HG03460 (cell line): ENCODE results near the gene FMN2.

Source experiments
- ATAC-seq: cut with Tn5 transposase; IDR thresholded peaks from one replicate; pipeline ENCODE4 v1.9.1; 2021; ENCODE audit not compliant: unreplicated experiment

FMN2 gene

DNA sequence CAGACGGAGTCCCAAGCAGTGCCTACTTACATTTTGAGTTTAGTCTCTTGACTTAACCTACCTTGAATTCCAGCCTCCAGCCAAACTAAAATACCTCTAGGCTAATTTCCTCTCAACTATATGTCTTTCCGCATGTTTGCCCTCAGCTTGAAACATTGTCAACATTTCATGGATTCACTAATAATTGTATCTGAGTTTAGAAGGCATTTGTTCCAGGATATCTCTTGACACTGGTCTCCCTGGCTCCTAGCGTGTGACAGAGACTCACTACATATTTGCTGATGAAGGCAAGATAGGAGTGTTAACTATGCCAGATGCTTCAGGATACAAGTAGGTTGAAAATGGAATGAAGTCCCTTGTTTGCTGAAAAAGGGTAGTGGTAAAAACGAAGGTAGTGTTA is 384.1 kb downstream of the FMN2 start:
- ATAC-seq = no peak

DNA sequence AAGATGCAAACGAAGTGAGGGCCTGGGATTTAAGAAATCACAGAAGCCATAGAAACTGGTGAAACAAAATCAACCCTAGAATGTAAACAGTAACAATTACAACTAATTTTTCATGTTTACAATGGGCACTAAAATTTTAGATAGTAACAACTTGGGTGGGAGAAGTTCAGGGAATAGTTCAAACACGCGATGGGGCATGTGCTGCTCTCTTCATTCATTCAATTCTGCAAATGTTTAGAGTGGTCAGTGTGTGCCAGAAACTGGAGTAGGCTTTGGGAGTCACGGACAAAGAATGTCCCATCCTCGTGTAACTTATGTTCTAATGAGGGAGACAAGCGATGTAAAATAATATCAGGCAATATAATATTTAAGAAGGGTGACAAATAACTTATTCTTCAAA is 386.9 kb downstream of the FMN2 start:
- no peak for ATAC-seq

DNA sequence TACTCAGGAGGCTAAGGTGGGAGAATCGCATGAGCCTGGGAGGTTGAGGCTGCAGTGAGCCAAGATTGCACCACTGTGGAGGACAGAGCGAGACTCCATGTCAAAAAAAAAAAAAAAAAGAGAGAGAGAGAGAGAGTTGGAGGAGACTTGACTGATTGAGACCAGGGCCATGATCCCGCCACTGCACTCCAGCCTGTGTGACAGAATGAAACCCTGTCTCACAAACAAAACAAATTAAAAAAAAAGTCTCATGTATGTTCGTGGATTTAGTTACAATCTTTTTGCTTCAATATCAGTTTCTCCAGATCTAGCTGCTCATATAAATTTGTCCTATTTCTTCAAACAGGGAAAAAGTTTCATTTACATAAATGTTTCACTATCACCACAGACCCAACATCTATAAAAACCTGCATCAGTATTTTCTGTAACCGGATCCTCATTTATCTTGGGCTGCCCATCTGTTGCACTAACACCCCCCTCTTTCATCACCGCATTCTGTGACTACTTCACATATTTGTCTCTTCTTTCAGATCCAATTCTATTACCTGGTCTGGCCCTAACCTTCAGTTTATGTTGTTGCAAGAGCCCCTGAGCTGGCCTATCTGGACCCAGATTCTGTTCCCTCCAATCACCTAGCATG is 393.2 kb downstream of the FMN2 start:
- ATAC-seq = no peak

DNA sequence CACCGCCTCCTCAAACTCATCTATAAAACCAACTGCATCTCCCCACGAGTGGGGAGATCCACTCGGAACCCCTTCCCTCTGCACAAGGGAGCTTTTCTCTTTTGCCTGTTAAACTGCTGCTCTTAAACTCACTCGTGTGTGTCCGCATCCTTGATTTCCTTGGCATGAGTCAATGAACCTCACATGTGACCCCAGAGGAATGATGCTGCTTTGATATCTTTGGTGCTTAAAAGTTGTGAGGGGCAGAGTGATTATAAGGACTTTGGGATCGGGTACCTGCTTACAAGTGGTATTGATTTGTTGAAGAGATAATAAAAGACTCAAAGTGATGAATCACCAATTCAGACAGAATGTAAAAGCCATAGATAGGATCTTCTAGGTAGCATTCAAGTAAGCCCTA is 394.9 kb downstream of the FMN2 start:
- ATAC-seq = no peak

DNA sequence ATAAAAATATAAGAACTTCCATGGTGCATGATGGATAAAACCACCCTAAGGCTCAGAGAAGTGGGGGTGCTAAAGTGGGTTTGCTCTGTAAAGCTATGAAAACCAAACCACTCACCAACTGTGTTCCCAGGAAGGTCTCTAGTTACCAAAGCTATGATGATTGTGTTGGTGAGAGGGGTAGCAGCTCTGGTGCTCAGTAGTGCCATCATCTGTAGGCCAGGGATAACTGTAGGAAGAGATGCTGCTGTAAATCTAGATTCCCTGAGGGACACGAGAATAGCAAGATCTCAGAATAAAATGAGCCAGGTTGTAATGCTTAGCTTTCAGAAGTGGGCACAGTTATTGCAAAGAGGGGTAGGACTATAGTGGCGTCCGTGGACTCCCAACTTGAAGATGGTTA is 395.8 kb downstream of the FMN2 start:
- ATAC-seq = no peak

DNA sequence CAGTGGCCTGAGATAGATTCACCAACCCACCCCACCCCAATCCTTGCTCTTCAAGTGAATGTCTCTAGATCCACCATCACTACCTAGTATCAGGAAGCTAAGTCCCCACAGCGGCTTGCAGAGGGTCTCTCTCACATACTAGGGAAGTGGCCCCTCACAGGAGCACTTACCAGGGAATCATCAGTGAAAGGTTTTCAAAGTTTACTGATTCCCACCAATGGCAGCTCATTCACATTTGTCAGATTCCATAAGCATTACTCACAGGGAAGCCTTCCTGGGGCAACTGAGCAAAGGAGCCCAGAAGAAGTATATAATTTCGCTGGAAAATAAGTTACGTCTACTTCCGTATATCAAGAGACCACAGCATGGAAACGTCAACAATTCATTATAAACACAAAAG is 399.5 kb downstream of the FMN2 start:
- no peak for ATAC-seq

DNA sequence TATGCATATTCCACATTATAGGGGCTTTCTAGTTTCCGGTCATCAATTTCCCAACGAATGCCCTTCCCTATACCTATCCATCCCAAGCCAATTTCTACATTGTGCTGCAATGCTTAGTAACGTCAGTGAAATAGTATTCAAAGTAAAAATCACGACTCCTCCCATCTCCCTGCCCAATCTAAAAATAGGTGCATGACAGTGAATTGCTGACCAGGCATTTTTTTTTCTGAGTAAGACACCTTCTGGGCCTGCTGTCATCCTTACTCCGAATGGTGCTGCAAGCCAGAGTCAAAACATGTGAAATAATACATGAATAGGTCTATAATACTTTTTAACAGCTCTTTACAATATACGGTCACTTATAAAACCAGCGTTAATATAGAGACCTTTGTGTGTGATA is 400.1 kb downstream of the FMN2 start:
- no peak for ATAC-seq

DNA sequence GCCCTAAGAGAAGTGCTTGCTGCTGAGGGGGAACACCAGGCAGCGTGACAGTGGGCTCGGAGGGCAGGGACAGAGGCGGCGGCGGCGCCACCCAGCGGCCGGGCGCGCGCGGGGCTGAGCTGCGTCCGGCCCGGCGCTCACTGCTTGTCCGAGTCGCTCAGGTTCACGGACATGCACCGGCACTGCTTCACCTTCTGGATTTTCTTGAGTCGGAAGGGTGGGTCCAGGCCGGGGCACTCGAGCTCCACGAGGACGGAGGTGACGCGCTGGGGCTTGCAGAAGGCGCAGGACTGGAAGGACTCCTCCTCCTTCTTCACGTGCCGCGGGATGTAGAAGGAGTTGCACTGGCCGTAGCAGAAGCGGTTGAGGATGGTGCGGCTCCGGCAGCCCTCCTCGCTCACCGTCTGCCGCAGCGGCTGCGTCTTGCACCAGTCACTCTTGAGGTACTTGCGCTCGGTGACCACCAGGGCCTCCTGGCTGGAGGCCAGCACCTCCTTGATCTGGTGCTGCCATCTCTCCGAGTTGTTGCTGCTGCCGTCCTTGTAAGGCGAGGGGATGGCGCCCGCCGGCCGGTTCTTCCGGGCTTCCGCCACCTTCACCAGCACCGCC is 401.3 kb downstream of the FMN2 start:
- ATAC-seq = no peak

DNA sequence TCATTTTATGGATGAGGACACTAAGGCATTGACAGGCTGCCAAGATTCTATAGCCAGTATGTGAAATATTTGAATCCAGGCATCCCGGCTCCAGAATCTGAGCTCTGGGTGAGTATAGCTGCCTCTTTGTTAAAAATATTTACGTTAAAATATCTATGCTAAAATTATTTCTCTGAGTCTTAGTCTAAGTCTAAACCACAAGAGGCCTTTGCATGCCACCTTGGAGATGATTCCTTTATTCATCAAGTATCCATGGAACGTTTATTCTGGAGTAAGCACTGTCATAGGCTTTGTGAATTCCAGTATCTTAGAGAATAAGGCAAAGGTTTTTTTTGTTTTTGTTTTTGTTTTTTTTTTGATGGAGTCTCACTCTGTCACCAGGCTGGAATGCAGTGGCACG is 403.9 kb downstream of the FMN2 start:
- no peak for ATAC-seq

DNA sequence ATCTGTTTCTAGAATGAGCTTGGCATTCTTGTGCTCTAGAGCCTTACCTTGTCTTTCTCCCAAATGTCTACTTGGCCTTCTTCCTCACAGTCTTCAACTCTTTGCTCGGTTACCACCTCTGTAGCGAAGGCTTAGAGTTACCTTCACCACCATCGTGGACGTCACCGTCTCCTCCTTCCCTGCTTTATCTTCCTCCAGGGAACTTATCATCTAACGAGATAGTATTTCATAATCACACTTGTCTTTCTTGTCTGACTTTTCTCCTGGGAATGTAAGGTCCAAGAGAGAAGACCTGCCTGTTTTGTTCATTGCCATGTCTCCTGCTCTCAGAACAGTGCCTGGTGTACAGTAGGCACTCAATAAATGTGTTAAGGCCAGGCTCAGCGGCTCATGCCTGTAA is 404.7 kb downstream of the FMN2 start:
- no peak for ATAC-seq

DNA sequence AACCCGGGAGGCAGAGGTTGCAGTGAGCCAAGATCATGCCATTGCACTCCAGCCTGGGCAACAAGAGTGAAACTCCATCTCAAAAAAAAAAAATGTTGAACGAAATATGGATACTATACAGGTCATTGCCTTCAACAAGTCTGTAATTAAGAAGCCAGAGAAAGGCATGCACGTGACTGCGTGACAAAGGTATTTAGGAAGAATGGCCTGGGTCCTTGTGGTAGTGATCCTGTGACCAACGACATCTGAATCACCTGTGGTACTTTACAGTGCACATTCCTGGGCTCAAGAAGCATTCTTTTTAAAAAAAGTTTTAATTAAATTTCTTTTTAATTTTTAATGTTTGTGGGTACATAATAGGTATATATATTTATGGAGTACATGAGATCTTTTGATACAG is 405.3 kb downstream of the FMN2 start:
- no peak for ATAC-seq

DNA sequence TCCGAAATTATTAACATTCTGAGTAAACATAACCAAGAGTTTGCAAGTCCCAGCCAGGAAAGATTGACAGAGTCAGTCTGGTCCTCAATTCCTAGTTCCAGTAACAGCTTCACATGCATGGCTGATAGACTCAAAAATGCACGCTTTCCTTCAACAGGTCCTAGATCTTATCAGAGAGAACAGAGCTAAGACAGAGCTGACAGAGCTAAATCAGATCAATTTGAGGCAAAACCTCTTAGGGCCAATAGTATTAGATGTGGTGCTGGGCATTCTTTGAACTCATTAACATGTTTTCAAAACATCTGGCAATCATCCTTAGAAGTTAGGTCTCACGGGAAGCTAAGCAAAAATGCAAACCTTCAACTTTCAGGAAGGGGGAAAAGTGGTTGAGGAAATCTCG is 406.2 kb downstream of the FMN2 start:
- ATAC-seq = no peak

DNA sequence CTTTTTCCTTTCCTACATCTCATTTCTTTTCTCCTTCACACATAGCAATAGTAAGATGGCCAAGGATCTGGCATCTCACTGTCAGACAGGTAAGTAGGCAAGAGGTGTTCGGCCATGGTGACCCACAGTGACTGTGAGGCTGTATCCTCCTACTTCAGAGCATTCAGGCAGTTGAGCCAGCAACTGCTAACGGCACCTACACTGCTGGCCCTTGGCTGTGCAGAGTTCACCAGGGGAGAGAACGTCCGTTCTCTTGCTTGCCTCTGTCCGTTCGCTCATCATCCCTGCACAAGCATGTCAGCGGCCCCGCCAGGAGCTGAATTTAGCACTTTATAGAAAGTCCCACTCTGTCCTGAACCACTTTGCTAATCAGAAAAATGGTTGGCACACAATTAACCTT is 406.7 kb downstream of the FMN2 start:
- ATAC-seq = no peak

DNA sequence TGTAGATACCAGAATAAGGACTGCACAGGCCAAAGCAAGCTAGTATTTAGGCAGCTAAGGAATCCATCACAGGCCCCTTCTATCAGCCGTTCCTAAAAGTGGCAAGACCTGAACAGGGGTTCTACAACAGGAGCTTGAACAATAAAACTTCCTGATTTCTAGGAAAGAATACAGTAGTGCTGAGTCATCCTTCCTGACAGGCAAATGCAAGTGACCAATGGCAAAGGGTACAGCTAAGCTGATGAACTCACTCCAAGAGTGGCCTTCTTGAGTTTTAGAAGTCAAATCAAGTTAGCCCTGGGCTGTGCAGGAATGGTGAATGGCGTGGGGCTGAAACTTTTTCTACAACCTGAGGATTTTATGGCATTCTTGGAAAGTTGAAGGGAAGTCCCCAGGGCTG is 407.3 kb downstream of the FMN2 start:
- no peak for ATAC-seq

DNA sequence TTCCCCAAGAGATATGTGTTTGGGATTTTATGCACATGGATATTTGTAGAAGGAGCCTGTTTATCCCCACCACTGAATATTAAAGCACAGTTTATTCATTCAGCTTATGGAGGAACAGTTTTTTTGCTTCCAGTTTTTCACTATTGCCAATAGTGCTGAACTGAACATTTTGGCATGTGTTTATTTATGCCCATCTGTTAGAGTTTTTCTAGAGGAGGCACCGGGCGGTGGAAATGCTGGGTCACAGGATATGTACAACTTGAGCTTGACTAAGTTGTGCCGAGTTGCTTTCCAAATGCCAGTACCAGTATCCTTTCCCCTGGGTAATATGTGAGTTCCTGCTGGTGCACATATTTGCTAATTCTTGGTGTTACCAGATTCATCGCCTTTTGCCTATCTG is 409.0 kb downstream of the FMN2 start:
- no peak for ATAC-seq

DNA sequence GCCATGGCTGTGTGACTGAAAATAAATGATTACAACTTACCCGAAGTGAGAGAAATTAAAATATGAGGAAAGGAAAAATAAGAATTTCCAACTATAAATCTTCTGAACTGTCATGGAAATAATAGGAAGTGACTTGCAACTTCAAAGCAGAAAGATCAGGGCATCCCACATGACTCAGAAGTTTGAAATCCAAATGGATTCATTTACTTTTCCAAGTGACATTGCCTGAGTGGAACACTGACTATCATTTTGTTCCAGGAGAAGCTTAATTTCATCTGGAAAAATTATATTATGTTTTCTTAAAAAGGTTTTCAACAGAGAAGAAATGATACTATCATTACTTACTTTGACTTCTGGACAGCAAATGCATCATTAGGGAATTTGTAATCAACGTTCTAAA is 409.4 kb downstream of the FMN2 start:
- ATAC-seq = no peak

DNA sequence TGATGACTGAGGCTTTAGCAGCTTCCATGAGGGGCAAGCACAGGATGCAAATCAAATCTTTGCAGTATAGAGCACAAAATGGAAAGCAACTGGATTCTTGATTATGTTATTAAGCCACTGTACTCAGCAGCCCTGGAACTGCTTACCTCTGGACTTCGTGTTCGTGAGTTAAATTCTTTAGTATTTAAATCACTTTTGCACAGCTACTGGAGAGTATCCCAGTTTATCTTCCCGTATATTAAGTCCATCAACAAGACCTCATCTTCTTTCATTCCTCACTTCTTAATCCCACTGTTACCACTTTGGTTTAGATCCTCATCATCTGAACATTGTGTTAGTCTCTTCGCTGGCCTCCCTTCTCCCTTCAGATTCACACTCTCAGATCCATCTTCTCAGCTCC is 411.4 kb downstream of the FMN2 start:
- no peak for ATAC-seq

DNA sequence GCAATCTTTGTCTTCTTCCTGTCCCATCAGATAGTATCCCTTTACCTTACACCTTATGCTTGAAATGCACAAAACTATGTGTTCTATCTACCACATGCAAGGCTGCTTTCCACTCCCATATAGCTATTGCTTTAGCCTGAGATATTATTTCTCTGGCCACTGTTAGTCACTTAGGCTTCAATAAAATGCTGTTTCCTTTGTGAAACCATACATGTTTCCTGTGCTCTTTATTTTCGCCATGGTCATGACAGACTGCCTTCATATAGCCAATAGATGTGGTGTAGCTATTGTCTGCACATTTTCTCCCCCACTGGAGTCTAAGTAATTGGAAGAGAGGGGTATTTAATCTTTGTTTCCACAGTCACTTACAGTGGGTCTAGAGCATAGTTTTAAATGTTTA is 411.9 kb downstream of the FMN2 start:
- no peak for ATAC-seq

DNA sequence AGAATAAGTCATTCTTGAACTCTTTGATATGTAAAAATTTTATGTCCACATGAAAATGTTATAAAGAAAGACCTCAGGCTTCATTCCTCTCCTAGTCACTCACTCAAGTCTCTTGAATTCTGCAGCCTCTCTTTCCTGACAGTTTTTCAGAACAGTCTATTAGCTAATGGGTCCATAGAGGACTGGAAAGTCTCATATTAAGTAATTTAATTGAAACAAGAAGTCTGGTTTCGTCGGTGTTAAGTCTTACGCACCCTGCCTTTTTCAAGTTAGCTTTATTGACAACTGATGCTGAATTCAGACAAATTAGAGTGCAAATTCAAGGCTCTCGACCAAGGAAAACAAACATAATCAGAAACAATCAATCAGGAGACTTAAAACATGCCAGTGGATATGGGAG is 414.5 kb downstream of the FMN2 start:
- no peak for ATAC-seq

DNA sequence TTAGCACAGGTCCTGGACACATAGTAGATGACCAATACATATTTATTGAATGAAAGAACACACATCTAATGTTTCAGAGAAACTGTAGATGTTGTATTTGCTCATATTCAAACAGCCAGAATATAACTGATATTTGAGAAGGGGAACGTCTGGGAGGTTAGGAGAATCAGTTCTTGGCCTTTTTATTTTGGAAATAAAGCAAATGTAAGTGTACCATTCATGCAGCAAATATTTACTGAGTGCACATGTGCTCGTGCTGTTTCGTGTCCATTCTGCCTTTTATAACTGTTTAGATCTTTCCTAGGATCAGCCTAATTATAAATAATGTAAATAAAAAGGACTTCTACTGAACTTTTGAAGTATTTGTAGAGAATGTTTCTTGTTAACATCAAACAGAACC is 416.5 kb downstream of the FMN2 start:
- ATAC-seq = no peak

DNA sequence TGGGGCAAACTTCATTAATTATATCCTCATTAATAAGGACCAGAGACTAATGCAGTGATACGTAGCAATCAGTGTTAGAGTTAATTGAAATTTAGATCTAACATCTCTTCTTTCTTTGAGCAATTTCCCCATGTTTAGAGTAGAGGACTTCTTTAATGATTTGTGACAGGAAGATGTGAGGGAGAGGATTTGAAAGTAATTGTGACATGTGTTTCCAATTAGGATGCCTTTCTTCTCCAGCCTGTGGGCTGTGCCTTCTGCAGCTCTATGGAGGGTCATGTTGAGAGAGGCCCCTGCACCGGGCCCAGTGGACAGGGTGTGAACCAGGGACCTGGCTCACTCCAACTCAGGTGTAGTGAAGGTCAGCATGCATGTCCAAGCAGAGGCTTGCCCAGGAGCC is 417.3 kb downstream of the FMN2 start:
- no peak for ATAC-seq

DNA sequence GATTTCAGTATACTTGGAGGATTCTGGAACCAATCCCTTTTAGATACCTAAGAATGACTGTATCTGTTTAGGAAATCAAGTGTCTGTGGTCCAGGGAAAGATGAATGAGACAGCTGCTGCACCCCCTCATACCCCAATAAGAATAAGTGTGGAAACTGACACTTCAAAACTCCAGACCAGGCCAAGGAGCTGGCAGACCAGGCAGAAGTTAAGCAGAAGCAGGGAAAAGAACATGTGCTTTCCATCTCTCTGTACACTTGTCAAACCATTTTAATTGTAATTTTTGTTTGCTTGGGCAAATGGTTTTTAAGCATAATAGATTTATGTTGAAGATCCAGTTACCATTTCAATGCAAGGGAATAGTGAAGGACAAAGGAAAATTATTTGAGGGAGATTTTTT is 420.1 kb downstream of the FMN2 start:
- no peak for ATAC-seq

DNA sequence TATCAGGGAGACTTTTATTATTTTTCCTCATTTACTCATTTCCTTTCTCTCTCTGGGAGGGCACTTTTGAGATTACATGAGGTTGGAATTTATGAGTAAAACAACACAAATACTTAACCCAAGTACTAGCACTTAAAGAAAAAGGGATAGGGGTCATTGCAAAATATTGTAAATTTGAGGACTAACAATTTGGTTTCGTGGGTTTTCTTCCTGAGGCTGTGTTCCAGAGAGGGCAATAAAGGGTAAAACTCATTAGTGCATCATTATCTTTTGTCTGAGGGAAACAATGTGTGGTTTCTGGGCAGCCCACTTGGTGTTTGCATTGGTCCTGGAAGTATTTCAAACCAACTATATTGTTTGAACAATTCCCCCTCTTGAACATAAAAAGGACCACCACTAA is 423.8 kb downstream of the FMN2 start:
- ATAC-seq = no peak
